ENCODE results near the gene NTSR2. TPM values are rescaled to one million over a fixed set of nuclear protein-coding genes. Genes with fewer than 3 reads are reported as not detected.

NTSR2 gene
- total RNA-seq, 1 donor = not detected

GRCh38 chr2:11639503-11639902, 30.5 kb downstream of the NTSR2 start:
- no peaks in the 10 kb centered on the region for H3K27me3 ChIP-seq (ENCODE audit: insufficient read depth, low read length)
- H3K9me3 ChIP-seq (ENCODE audit: low read depth, low read length) = no peaks in the 10 kb centered on the region
- H3K4me3 ChIP-seq (ENCODE audit: low read length) = no peak overlapping the region
- no peaks in the 10 kb centered on the region for H3K4me1 ChIP-seq (ENCODE audit: insufficient read depth, low read length)

DNA sequence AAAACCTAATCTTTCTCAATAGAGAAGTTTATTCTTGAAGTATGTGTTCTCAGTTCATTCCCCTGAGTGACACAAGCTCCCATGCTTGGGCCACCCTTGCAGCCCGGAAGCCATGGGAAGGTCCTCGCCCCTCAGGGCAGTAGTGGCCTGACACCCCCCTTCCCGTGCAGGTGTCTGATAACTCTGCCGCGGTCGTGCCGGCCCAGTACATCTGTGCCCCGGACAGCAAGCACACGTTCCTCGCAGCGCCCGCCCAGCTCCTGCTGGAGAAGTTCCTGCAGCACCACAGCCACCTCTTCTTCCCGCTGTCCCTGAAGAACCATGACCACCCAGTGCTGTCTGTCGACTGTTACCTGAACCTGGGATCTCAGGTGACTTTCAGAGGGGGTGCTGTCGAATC, 32.4 kb downstream of the NTSR2 start:
- no peaks in the 10 kb centered on the region for H3K4me1 ChIP-seq (ENCODE audit: insufficient read depth, low read length)
- H3K9me3 ChIP-seq (ENCODE audit: low read depth, low read length) = no peaks in the 10 kb centered on the region
- H3K4me3 ChIP-seq (ENCODE audit: low read length) = no peak overlapping the region
- no peaks in the 10 kb centered on the region for H3K27me3 ChIP-seq (ENCODE audit: insufficient read depth, low read length)

DNA sequence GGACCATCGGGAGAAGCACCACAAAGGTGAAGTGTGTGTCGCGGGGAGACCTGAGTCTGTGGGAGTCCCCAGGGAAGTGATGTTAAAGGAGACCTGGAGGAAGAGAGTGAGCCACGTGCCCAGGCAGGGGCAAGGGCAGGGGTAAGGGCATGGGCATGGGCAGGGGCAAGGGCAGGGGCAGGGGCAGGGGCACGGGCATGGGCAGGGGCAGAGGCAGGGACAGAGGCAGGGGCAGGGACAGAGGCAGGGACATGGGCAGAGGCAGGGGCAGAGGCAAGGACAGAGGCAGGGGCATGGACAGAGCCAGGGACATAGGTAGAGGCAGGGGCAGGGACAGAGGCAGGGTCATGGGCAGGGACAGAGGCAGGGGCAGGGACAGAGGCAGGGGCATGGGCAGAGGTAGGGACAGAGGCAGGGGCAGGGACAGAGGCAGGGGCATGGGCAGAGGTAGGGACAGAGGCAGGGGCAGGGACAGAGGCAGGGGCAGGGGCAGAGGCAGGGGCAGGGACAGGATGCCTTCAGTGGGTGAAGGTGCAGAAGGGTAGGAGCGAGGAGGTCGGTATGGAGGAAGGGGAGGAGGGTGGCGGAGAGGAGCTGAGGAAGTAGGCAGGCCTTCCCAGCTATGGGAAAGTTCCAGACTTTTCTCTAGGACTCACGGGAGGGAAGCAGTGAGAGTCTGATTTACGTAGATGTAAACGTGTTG, 33.3 kb downstream of the NTSR2 start:
- Histone ChIP-seq H3K9me3 (ENCODE audit: low read depth, low read length) (no peaks in the 10 kb centered on the region), H3K4me3 (ENCODE audit: low read length) (no peak overlapping the region), H3K27me3 (ENCODE audit: insufficient read depth, low read length) (no peaks in the 10 kb centered on the region), H3K4me1 (ENCODE audit: insufficient read depth, low read length) (no peaks in the 10 kb centered on the region)

DNA sequence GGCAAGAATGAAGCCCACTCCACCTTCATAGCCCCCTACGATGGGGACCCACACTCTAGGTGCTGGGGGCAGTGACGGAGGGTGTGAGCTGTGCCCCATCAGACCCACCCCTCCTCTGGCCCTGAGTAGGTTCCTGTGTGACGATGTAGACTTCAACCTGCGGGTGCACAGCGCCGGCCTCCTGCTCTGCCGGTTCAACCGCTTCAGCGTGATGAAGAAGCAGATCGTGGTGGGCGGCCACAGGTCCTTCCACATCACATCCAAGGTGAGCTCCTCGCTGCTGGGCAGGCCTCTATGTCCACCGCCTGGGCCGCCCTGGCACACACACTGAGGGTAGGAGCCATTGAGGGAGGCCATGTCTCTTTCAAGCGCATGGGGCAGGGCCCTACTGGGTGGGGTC, 34.9 kb downstream of the NTSR2 start:
- Histone ChIP-seq H3K9me3 (ENCODE audit: low read depth, low read length) (no peaks in the 10 kb centered on the region), H3K27me3 (ENCODE audit: insufficient read depth, low read length) (no peaks in the 10 kb centered on the region), H3K4me1 (ENCODE audit: insufficient read depth, low read length) (no peaks in the 10 kb centered on the region), H3K4me3 (ENCODE audit: low read length) (no peak overlapping the region)

DNA sequence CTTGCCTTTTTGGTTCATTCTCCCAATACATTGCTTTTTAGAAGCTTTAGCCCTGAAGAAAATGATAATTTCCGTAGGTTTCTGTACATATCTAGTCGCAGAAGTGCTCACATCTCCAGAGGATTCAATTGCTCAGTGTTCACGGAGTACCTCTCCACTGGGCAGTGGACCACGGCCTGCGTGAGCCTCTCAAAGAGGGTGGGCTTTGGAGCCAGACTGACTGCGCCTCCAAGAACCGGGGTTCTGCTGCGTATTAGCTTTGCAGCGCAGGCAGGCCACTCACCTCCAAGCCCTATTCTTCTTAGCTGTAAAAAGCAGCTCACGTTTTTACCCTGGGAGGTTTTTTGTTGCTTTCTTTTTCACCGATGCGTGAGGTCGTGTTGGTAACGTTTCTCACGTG, 35.4 kb downstream of the NTSR2 start:
- no peak overlapping the region for H3K4me3 ChIP-seq (ENCODE audit: low read length)
- H3K9me3 ChIP-seq (ENCODE audit: low read depth, low read length) = no peaks in the 10 kb centered on the region
- no peaks in the 10 kb centered on the region for H3K4me1 ChIP-seq (ENCODE audit: insufficient read depth, low read length)
- H3K27me3 ChIP-seq (ENCODE audit: insufficient read depth, low read length) = no peaks in the 10 kb centered on the region

DNA sequence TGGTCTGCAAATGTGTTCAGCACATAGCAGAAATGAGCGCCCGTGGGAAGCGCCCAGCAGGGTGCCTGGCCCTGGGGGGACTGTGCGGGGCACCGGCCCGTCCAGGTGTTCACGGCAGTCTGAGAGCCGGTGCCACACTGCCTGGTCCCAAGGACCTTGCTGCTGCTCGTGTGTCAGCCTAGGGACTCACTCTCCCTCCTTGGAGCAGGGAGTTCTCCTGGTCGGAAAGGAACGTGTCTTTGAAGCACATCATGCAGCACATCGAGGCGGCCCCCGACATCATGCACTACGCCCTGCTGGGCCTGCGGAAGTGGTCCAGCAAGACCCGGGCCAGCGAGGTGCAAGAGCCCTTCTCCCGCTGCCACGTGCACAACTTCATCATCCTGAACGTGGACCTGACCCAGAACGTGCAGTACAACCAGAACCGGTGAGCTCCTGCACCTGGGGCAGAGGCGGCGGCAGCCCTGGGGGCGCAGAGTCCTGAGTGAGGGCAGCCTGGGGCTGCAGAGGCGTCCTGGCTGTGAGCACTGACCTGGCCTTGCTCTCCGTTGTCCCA, 36.0 kb downstream of the NTSR2 start:
- no peaks in the 10 kb centered on the region for H3K4me1 ChIP-seq (ENCODE audit: insufficient read depth, low read length)
- no peak overlapping the region for H3K4me3 ChIP-seq (ENCODE audit: low read length)
- no peaks in the 10 kb centered on the region for H3K9me3 ChIP-seq (ENCODE audit: low read depth, low read length)
- no peaks in the 10 kb centered on the region for H3K27me3 ChIP-seq (ENCODE audit: insufficient read depth, low read length)

- Histone ChIP-seq H3K4me1 (ENCODE audit: insufficient read depth, low read length) (no peaks in the 10 kb centered on the region), H3K27me3 (ENCODE audit: insufficient read depth, low read length) (no peaks in the 10 kb centered on the region), H3K9me3 (ENCODE audit: low read depth, low read length) (no peaks in the 10 kb centered on the region), H3K4me3 (ENCODE audit: low read length) (no peak overlapping the region)
Observed at GRCh38 chr2:11631462-11631861, 38.5 kb downstream of the NTSR2 start.

DNA sequence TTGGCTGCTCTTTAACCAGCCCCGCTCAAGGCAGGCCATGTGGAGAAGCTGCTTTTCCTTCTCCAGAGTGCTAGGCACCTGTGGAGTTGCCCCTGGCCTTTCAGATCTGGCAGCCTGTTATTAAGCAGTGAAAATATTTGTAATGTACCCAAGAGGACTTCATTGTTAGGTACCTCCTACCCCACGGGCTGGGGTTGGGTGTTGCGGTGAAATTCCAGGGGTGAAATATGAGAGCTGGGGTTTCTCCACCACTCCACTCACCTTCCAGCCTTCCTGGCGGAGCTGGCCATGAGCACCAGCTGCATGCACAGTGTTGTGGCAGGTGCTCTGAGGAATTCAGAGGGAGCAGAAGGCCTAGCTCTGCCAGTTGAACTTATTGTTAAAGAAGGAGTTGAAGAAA, 39.1 kb downstream of the NTSR2 start:
- no peaks in the 10 kb centered on the region for H3K27me3 ChIP-seq (ENCODE audit: insufficient read depth, low read length)
- no peak overlapping the region for H3K4me3 ChIP-seq (ENCODE audit: low read length)
- no peaks in the 10 kb centered on the region for H3K9me3 ChIP-seq (ENCODE audit: low read depth, low read length)
- H3K4me1 ChIP-seq (ENCODE audit: insufficient read depth, low read length) = no peaks in the 10 kb centered on the region

DNA sequence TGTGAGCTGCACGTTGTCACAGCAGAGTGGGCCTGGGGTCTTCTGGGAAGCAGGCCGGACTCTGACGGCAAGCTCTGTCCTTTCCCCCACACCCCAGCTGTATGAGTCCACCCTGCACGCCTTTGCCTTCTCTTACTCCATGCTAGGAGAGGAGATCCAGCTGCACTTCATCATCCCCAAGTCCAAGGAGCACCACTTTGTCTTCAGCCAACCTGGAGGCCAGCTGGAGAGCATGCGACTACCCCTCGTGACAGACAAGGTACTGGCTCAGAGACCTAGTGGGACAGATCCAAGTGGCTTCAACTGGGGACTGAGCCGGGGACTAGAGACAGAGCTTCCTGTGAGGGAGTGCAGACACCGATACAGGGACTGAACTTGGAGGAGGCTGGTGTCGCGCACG, 40.1 kb downstream of the NTSR2 start:
- Histone ChIP-seq H3K27me3 (ENCODE audit: insufficient read depth, low read length) (no peaks in the 10 kb centered on the region), H3K4me1 (ENCODE audit: insufficient read depth, low read length) (no peaks in the 10 kb centered on the region), H3K4me3 (ENCODE audit: low read length) (no peak overlapping the region), H3K9me3 (ENCODE audit: low read depth, low read length) (no peaks in the 10 kb centered on the region)

- Histone ChIP-seq H3K27me3 (ENCODE audit: insufficient read depth, low read length) (no peaks in the 10 kb centered on the region), H3K4me1 (ENCODE audit: insufficient read depth, low read length) (no peaks in the 10 kb centered on the region), H3K4me3 (ENCODE audit: low read length) (no peak overlapping the region), H3K9me3 (ENCODE audit: low read depth, low read length) (no peaks in the 10 kb centered on the region)
Observed at GRCh38 chr2:11629215-11629614, 40.8 kb downstream of the NTSR2 start.

- Histone ChIP-seq H3K9me3 (ENCODE audit: low read depth, low read length) (no peaks in the 10 kb centered on the region), H3K4me1 (ENCODE audit: insufficient read depth, low read length) (no peaks in the 10 kb centered on the region), H3K27me3 (ENCODE audit: insufficient read depth, low read length) (no peaks in the 10 kb centered on the region), H3K4me3 (ENCODE audit: low read length) (no peak overlapping the region)
Observed at GRCh38 chr2:11628675-11629074, 41.3 kb downstream of the NTSR2 start.

- H3K9me3 ChIP-seq (ENCODE audit: low read depth, low read length) = no peaks in the 10 kb centered on the region
- no peaks in the 10 kb centered on the region for H3K4me1 ChIP-seq (ENCODE audit: insufficient read depth, low read length)
- no peaks in the 10 kb centered on the region for H3K27me3 ChIP-seq (ENCODE audit: insufficient read depth, low read length)
- H3K4me3 ChIP-seq (ENCODE audit: low read length) = no peak overlapping the region
Observed at GRCh38 chr2:11625671-11626070, 44.3 kb downstream of the NTSR2 start.

DNA sequence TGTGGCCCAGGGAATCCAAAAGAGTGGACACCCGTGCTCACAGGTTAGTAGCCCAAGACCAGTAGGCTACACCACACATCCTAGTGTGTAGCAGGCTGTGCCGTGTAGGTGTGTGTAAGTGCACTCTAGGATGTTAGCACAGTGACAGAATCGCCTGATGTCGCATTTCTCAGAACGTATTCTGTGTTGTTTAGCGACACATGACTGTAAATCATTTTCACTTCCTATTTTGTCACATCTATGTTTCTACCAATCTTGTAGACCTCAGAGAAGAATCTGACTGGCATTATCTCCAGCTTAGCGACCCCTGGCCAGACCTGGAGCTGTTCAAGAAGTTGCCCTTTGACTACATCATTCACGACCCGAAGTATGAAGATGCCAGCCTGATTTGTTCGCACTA, 45.1 kb downstream of the NTSR2 start:
- Histone ChIP-seq H3K9me3 (ENCODE audit: low read depth, low read length) (no peaks in the 10 kb centered on the region), H3K4me1 (ENCODE audit: insufficient read depth, low read length) (no peaks in the 10 kb centered on the region), H3K4me3 (ENCODE audit: low read length) (no peak overlapping the region), H3K27me3 (ENCODE audit: insufficient read depth, low read length) (no peaks in the 10 kb centered on the region)

- no peaks in the 10 kb centered on the region for H3K9me3 ChIP-seq (ENCODE audit: low read depth, low read length)
- H3K4me1 ChIP-seq (ENCODE audit: insufficient read depth, low read length) = no peaks in the 10 kb centered on the region
- H3K4me3 ChIP-seq (ENCODE audit: low read length) = no peak overlapping the region
- no peaks in the 10 kb centered on the region for H3K27me3 ChIP-seq (ENCODE audit: insufficient read depth, low read length)
Observed at GRCh38 chr2:11622611-11623010, 47.4 kb downstream of the NTSR2 start.

GRCh38 chr2:11621410-11621809, 48.6 kb downstream of the NTSR2 start:
- H3K4me1 ChIP-seq (ENCODE audit: insufficient read depth, low read length) = no peaks in the 10 kb centered on the region
- no peaks in the 10 kb centered on the region for H3K9me3 ChIP-seq (ENCODE audit: low read depth, low read length)
- no peak overlapping the region for H3K4me3 ChIP-seq (ENCODE audit: low read length)
- H3K27me3 ChIP-seq (ENCODE audit: insufficient read depth, low read length) = no peaks in the 10 kb centered on the region

DNA sequence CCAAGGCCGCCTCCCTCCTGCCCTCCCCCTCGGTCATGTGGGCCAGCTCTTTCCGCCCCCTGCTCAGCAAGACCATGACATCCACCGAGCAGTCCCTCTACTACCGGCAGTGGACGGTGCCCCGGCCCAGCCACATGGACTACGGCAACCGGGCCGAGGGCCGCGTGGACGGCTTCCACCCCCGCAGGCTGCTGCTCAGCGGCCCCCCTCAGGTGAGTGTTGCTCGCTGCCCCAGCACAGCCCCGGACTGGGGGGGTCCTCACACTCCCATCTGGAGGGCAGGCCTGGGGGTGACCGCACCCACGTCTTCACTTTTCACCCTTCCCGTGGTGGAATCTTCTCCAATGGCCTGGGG, 51.3 kb downstream of the NTSR2 start:
- Histone ChIP-seq H3K4me1 (ENCODE audit: insufficient read depth, low read length) (no peaks in the 10 kb centered on the region), H3K4me3 (ENCODE audit: low read length) (no peak overlapping the region), H3K9me3 (ENCODE audit: low read depth, low read length) (no peaks in the 10 kb centered on the region), H3K27me3 (ENCODE audit: insufficient read depth, low read length) (no peaks in the 10 kb centered on the region)
